ENCODE measurements around the gene SLC25A26.

DNA sequence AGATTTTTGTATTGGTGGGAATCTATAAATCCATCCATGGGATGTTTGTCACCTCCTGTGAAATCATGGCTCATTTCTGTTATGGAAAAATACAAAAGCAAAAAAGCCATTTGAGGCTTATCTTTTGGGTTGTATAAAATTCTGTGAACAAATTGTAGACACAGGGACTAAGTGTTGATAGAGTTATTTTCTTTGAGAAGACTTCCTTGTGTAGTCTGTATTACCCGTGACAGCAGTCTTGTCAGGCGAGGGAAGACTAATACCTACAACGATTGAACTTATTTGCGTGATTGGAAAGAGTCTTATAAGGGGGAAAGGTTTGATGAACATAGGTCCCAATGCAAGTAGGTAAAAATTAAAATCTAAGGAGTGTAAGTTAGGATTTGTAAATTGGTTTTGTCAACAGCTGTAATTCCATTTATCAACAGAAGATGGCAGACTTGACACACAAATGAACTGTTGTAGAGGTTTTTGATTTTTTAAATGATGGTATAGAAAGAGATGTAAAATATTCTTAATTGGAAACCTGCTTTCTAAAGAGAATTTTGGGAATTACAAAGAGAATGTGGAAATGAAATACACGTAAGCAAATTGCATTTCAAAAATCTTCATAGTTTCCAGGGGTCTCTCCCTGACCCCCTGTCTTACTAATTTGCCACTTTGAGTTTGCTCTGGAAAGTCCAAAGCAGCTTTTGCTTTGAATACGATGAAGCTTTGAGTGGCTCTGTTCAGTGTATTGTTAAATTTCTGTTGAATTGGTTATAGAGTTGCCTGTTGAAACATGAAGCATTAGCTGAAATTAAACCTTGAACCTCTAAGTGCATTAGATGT lies 33.2 kb downstream of the SLC25A26 start:
- TF ChIP-seq SUZ12 (IDR thresholded peaks at IDR 0.05; ENCODE audit: extremely low read depth, insufficient read depth, insufficient read length) (no peak), YY1 (IDR thresholded peaks at IDR 0.05; ENCODE audit: insufficient read depth, insufficient read length) (no peak), ZNF274 (IDR thresholded peaks at IDR 0.05; ENCODE audit: low read depth, low read length) (no peak)
